GM12878 (cell line): Measurements from ENCODE around the gene COL5A1. TPM values are rescaled to one million over a fixed set of nuclear protein-coding genes. Genes with fewer than 3 reads are reported as not detected.

Experiments used
- ATAC-seq: fragments of 200-7000 bp; cut with Tn5 transposase; 3 replicates; pipeline ENCODE4 v1.9.1; 2020; ENCODE audit warnings: mild to moderate bottlenecking, moderate library complexity
- BruUV-seq: library from RNA; stranded (reverse); fragments of 400-500 nt; replicated peaks from 2 replicates; lab custom pipeline; 2021; lab: Mats Ljungman, UMichigan
- CTCF ChIA-PET: fragments of 300-600 bp; sonication (Branson Sonifier 250); formaldehyde crosslinking; extraction: SDS; loops from one replicate; lab custom pipeline; 2021; ENCODE audit warnings: inconsistent platforms; lab: Yijun Ruan, JAX
- POLR2A ChIA-PET: fragments of 350-600 bp; formaldehyde crosslinking; extraction: SDS; loops from one replicate; lab custom pipeline; 2021; ENCODE audit warnings: inconsistent platforms; lab: Charles Lee
- RAD21 ChIA-PET: fragments of 300-600 bp; sonication (Branson Sonifier 250); formaldehyde crosslinking; loops from one replicate; lab custom pipeline; 2023; ENCODE audit warnings: antibody characterized with exemption; ENCODE audit not compliant: unreplicated experiment; lab: Charles Lee
- SMC1A ChIA-PET: fragments of 300-600 bp; sonication (Branson Sonifier 250); formaldehyde crosslinking; loops from one replicate; lab custom pipeline; 2023; ENCODE audit not compliant: unreplicated experiment, uncharacterized antibody; lab: Charles Lee
- DNase-seq: peaks from one replicate; pipeline ENCODE4 v3.0.0-alpha.2; 2011; ENCODE audit warnings: low read depth, low spot score
- FAIRE-seq: peaks from 3 replicates; lab custom pipeline; 2011; peaks lifted over from hg19 to GRCh38; lab: Jason Lieb, UNC
- H2AFZ ChIP-seq: 2 replicates; pipeline ENCODE4 v1.6.0; 2011; ENCODE audit warnings: low read depth, low read length, control low read depth; ENCODE audit not compliant: control insufficient read depth
- H3K27ac ChIP-seq: 2 replicates; pipeline ENCODE4 v1.5.1; 2011; ENCODE audit warnings: control low read depth; ENCODE audit not compliant: control insufficient read depth, insufficient read depth
- H3K27me3 ChIP-seq, 2 experiments: replicated peaks in 1 of 2; 2 replicates each; pipeline versions ENCODE4 v1.6.0 to v1.6.1; 2011; ENCODE audit warnings: low read length in 1 of 2; ENCODE audit not compliant: control insufficient read depth in 2 of 2, insufficient read depth in 2 of 2
- H3K36me3 ChIP-seq, 2 experiments: 2 replicates each; pipeline ENCODE4 v1.5.1; 2011; ENCODE audit warnings: low read length in 1 of 2; ENCODE audit not compliant: control insufficient read depth in 2 of 2, insufficient read depth in 2 of 2
- H3K4me1 ChIP-seq: 2 replicates; pipeline ENCODE4 v1.6.1; 2011; ENCODE audit warnings: mild to moderate bottlenecking, low read length, moderate library complexity, mixed read lengths; ENCODE audit not compliant: control insufficient read depth, insufficient read depth
- H3K4me2 ChIP-seq: 2 replicates; pipeline ENCODE4 v1.6.0; 2011; ENCODE audit warnings: control low read depth; ENCODE audit not compliant: control insufficient read depth, insufficient read depth
- H3K4me3 ChIP-seq: fragments of 200-600 bp; sonication (generic); 2 replicates; pipeline ENCODE4 v1.5.1; 2016
- H3K79me2 ChIP-seq: 2 replicates; pipeline ENCODE4 v1.6.0; 2011; ENCODE audit warnings: low read length; ENCODE audit not compliant: control insufficient read depth, insufficient read depth
- H3K9ac ChIP-seq: 2 replicates; pipeline ENCODE4 v1.8.0; 2011; ENCODE audit warnings: low read length, control low read depth, mixed read lengths; ENCODE audit not compliant: control insufficient read depth, insufficient read depth
- H3K9me3 ChIP-seq: replicated peaks from 3 replicates; pipeline ENCODE4 v1.5.1; 2011; ENCODE audit warnings: mild to moderate bottlenecking, low read length; ENCODE audit not compliant: control insufficient read depth, insufficient read depth
- H4K20me1 ChIP-seq: 2 replicates; pipeline ENCODE4 v1.6.0; 2011; ENCODE audit not compliant: control insufficient read depth, insufficient read depth
- ATF7 ChIP-seq: fragments of 450-650 bp; IDR thresholded peaks from 2 replicates; pipeline ENCODE4 v1.6.1; 2016; ENCODE audit warnings: low read depth, mild to moderate bottlenecking
- BCL11A ChIP-seq: IDR thresholded peaks from 2 replicates; pipeline ENCODE4 v1.6.1; 2011; ENCODE audit warnings: low read depth, low read length
- CEBPB ChIP-seq, 2 experiments: fragments of 150-350 bp in 1 of 2; IDR thresholded peaks; 2 replicates each; pipeline ENCODE4 v1.6.1; 2012 to 2014; ENCODE audit warnings: low read depth in 2 of 2, low read length in 2 of 2, borderline replicate concordance in 1 of 2, inconsistent platforms in 1 of 2
- KDM1A ChIP-seq: fragments of 200-600 bp; sonication (generic); IDR thresholded peaks from 2 replicates; pipeline ENCODE4 v1.6.1; 2016; ENCODE audit warnings: borderline replicate concordance
- MYC ChIP-seq: IDR thresholded peaks from 2 replicates; pipeline ENCODE4 v1.6.1; 2011; ENCODE audit warnings: mild to moderate bottlenecking, low read length, moderate library complexity, inconsistent platforms; ENCODE audit not compliant: insufficient read depth, insufficient replicate concordance, insufficient read length, severe bottlenecking
- NFYA ChIP-seq: IDR thresholded peaks from 2 replicates; pipeline ENCODE4 v1.6.1; 2011; ENCODE audit warnings: low read depth, mild to moderate bottlenecking, low read length, improper control_type of control experiment, borderline replicate concordance
- SUPT20H ChIP-seq: IDR thresholded peaks from 2 replicates; pipeline ENCODE4 v1.6.1; 2011; ENCODE audit warnings: low read depth, mild to moderate bottlenecking, low read length, moderate library complexity, borderline replicate concordance; ENCODE audit not compliant: control insufficient read depth
- TCF7 ChIP-seq: IDR thresholded peaks from 2 replicates; pipeline ENCODE4 v1.6.1; 2014; ENCODE audit warnings: antibody characterized with exemption, borderline replicate concordance
- YY1 ChIP-seq: IDR thresholded peaks from 2 replicates; pipeline ENCODE4 v1.6.1; 2011; ENCODE audit warnings: low read depth, mild to moderate bottlenecking, low read length
- ZBED1 ChIP-seq: IDR thresholded peaks from 2 replicates; pipeline ENCODE4 v1.6.1; 2016; ENCODE audit warnings: borderline replicate concordance
- ZNF622 ChIP-seq: fragments of 450-650 bp; IDR thresholded peaks from 2 replicates; pipeline ENCODE4 v1.6.1; 2017; ENCODE audit warnings: mild to moderate bottlenecking, inconsistent platforms
- WGBS: methylation state at CpG from one replicate; pipeline ENCODE4 v1.1.6; 2016; ENCODE audit warnings: low lambda C conversion rate; ENCODE audit not compliant: insufficient replicate concordance, insufficient coverage; ENCODE audit errors: missing lambda C conversion rate; 5-methylcytosine and 5-hydroxymethylcytosine counted together
- in situ Hi-C: fragments of 300-500 bp; cut with MboI; formaldehyde crosslinking; loops from 9 replicates; pipeline ENCODE4 v1.14.3; 2018; ENCODE audit warnings: mixed read lengths
- intact Hi-C: fragments of 100-400 bp; cut with micrococcal nuclease; formaldehyde crosslinking; loops from one replicate; pipeline ENCODE4 v1.14.2; 2022; ENCODE audit not compliant: unreplicated experiment
- polyA plus RNA-seq, 11 experiments: library from polyadenylated mRNA; depleted of rRNA in 4 of 11; unstranded in 6 of 11; stranded (reverse) in 5 of 11; fragments of >200 nt; fragmentation: Nextera tagmentation in 4 of 11; fragmentation: Illumina TruSeq in 1 of 11; extraction: Ambion mirVana in 4 of 11; extraction: Trizol in 1 of 11; gene quantifications; 1 replicate in 1 of 11; 2 replicates in 10 of 11; pipeline versions ENCODE4 v1.2.1 to v1.2.3, GENCODE V29; 2011 to 2016; ENCODE audit warnings: inconsistent platforms in 2 of 11, missing spikeins in 2 of 11, low read depth in 1 of 11
- total RNA-seq, 4 experiments: library from RNA; depleted of rRNA in 3 of 4; stranded (reverse); fragments of >200 nt in 3 of 4; fragmentation: Illumina TruSeq in 1 of 4; extraction: Trizol in 1 of 4; gene quantifications; 2 replicates each; pipeline versions ENCODE4 v1.2.1 to v1.2.3, GENCODE V29; 2013 to 2021
- TF ChIP-seq, protein P1 (sequence below): fragments of 450-650 bp; IDR thresholded peaks from 2 replicates; pipeline ENCODE4 v1.6.1; 2017; ENCODE audit warnings: mild to moderate bottlenecking, moderate library complexity
- TF ChIP-seq, protein P2 (sequence below), 3 experiments: IDR thresholded peaks in 2 of 3; conservative IDR thresholded peaks in 1 of 3; 2 replicates each; pipeline ENCODE4 v1.5.1; 2011; ENCODE audit warnings: low read depth in 3 of 3, low read length in 3 of 3, mild to moderate bottlenecking in 3 of 3, control low read depth in 2 of 3, moderate library complexity in 2 of 3, inconsistent platforms in 1 of 3, mixed read lengths in 1 of 3; ENCODE audit not compliant: control insufficient read depth in 2 of 3, insufficient read depth in 1 of 3; ENCODE audit errors: extremely low read depth in 1 of 3
- TF ChIP-seq, protein P3 (sequence below): fragments of 450-650 bp; formaldehyde crosslinking; IDR thresholded peaks from 2 replicates; pipeline ENCODE4 v1.5.0; 2022; ENCODE audit warnings: mild to moderate bottlenecking, missing genetic modification characterization

COL5A1 gene
- total and polyA plus RNA-seq, 10 of the 15 experiments (the other 5 are each of a cell fraction or from before 2014, with no cell fraction given): under 0.01 to 0.15 (median 0.13) TPM; not detected in 4

- no TSS peak for BruUV-seq
- Histone ChIP-seq H3K27me3 (no peaks in the 10 kb centered on the region; a peak in 1 of 4 replicates), H3K79me2 (no peaks in the 10 kb centered on the region), H3K36me3 (no peaks in the 10 kb centered on the region), H3K27ac (no peak overlapping the region), H3K9ac (no peak overlapping the region), H2AFZ (no peak overlapping the region), H3K9me3 (peaks cover 4% of the 10 kb centered on the region; the same call in 2 of the 3 replicates), H4K20me1 (no peaks in the 10 kb centered on the region), H3K4me3 (no peak overlapping the region), H3K4me2 (no peak overlapping the region), H3K4me1 (no peaks in the 10 kb centered on the region)
- SMC1A ChIA-PET: no interaction called here
- in situ Hi-C loops (no loop called here), intact Hi-C loops (no loop called here)
- ATAC-seq: no peak
- FAIRE-seq: no peak
- no peak for DNase-seq
- POLR2A ChIA-PET: no interaction called here
- CTCF ChIA-PET: no interaction called here
- RAD21 ChIA-PET: no interaction called here
- 47% methylated on average over 17 of the region's 17 CpGs for WGBS
- TF ChIP-seq, protein P1, sequence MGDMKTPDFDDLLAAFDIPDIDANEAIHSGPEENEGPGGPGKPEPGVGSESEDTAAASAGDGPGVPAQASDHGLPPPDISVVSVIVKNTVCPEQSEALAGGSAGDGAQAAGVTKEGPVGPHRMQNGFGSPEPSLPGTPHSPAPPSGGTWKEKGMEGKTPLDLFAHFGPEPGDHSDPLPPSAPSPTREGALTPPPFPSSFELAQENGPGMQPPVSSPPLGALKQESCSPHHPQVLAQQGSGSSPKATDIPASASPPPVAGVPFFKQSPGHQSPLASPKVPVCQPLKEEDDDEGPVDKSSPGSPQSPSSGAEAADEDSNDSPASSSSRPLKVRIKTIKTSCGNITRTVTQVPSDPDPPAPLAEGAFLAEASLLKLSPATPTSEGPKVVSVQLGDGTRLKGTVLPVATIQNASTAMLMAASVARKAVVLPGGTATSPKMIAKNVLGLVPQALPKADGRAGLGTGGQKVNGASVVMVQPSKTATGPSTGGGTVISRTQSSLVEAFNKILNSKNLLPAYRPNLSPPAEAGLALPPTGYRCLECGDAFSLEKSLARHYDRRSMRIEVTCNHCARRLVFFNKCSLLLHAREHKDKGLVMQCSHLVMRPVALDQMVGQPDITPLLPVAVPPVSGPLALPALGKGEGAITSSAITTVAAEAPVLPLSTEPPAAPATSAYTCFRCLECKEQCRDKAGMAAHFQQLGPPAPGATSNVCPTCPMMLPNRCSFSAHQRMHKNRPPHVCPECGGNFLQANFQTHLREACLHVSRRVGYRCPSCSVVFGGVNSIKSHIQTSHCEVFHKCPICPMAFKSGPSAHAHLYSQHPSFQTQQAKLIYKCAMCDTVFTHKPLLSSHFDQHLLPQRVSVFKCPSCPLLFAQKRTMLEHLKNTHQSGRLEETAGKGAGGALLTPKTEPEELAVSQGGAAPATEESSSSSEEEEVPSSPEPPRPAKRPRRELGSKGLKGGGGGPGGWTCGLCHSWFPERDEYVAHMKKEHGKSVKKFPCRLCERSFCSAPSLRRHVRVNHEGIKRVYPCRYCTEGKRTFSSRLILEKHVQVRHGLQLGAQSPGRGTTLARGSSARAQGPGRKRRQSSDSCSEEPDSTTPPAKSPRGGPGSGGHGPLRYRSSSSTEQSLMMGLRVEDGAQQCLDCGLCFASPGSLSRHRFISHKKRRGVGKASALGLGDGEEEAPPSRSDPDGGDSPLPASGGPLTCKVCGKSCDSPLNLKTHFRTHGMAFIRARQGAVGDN: no peak
- TF ChIP-seq ZBED1 (no peak), ATF7 (no peak), MYC (no peak), NFYA (no peak), YY1 (no peak), ZNF622 (no peak), SUPT20H (no peak), CEBPB (IDR thresholded peaks at IDR 0.05; ENCODE audit: borderline replicate concordance in 1 of 2, low read depth in 2 of 2, low read length in 2 of 2) (no peak), BCL11A (no peak), TCF7 (no peak), KDM1A (no peak)
- TF ChIP-seq, protein P2, sequence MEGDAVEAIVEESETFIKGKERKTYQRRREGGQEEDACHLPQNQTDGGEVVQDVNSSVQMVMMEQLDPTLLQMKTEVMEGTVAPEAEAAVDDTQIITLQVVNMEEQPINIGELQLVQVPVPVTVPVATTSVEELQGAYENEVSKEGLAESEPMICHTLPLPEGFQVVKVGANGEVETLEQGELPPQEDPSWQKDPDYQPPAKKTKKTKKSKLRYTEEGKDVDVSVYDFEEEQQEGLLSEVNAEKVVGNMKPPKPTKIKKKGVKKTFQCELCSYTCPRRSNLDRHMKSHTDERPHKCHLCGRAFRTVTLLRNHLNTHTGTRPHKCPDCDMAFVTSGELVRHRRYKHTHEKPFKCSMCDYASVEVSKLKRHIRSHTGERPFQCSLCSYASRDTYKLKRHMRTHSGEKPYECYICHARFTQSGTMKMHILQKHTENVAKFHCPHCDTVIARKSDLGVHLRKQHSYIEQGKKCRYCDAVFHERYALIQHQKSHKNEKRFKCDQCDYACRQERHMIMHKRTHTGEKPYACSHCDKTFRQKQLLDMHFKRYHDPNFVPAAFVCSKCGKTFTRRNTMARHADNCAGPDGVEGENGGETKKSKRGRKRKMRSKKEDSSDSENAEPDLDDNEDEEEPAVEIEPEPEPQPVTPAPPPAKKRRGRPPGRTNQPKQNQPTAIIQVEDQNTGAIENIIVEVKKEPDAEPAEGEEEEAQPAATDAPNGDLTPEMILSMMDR (IDR thresholded peaks at IDR 0.05 in 2 of 3, conservative IDR thresholded peaks at IDR 0.05 in 1 of 3; ENCODE audit: control insufficient read depth in 2 of 3, extremely low read depth in 1 of 3, insufficient read depth in 1 of 3, low read depth in 3 of 3, low read length in 3 of 3): no peak
- TF ChIP-seq, protein P3, sequence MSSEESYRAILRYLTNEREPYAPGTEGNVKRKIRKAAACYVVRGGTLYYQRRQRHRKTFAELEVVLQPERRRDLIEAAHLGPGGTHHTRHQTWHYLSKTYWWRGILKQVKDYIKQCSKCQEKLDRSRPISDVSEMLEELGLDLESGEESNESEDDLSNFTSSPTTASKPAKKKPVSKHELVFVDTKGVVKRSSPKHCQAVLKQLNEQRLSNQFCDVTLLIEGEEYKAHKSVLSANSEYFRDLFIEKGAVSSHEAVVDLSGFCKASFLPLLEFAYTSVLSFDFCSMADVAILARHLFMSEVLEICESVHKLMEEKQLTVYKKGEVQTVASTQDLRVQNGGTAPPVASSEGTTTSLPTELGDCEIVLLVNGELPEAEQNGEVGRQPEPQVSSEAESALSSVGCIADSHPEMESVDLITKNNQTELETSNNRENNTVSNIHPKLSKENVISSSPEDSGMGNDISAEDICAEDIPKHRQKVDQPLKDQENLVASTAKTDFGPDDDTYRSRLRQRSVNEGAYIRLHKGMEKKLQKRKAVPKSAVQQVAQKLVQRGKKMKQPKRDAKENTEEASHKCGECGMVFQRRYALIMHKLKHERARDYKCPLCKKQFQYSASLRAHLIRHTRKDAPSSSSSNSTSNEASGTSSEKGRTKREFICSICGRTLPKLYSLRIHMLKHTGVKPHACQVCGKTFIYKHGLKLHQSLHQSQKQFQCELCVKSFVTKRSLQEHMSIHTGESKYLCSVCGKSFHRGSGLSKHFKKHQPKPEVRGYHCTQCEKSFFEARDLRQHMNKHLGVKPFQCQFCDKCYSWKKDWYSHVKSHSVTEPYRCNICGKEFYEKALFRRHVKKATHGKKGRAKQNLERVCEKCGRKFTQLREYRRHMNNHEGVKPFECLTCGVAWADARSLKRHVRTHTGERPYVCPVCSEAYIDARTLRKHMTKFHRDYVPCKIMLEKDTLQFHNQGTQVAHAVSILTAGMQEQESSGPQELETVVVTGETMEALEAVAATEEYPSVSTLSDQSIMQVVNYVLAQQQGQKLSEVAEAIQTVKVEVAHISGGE: no peak
Observed at GRCh38 chr9:134662143-134662876, 20.7 kb downstream of the COL5A1 start.
